GM18951 (cell line): ENCODE results near the gene MAP1LC3C.

Experiments used
- POLR2A ChIP-seq: IDR thresholded peaks from 4 replicates; pipeline ENCODE4 v1.6.1; 2011; ENCODE audit warnings: mild to moderate bottlenecking; ENCODE audit not compliant: insufficient read length, insufficient read depth; ENCODE audit errors: extremely low read depth
- in situ Hi-C: fragments of 300-500 bp; cut with MboI; formaldehyde crosslinking; loops from one replicate; pipeline ENCODE4 v1.12.0; 2022; ENCODE audit warnings: low sequenced_read_pairs, mixed read lengths, inconsistent platforms; ENCODE audit not compliant: unreplicated experiment

Gene MAP1LC3C

GRCh38 chr1:241999026-241999425, at the start of gene MAP1LC3C:
Gene MAP1LC3C, minus strand, starts transcription at chr1:241999098. Its CDS starts 90 bp downstream, at chr1:241999008.
- no peak for TF ChIP-seq POLR2A
- in situ Hi-C loops = no loop called here

- in situ Hi-C loops = no loop called here
- no peak for TF ChIP-seq POLR2A
These were observed 44.3 kb upstream of the MAP1LC3C start for GRCh38 chr1:242043165-242043564.

GRCh38 chr1:242034392-242034791, 35.5 kb upstream of the MAP1LC3C start:
- in situ Hi-C loops = no loop called here
- no peak for TF ChIP-seq POLR2A

- no peak for TF ChIP-seq POLR2A
- in situ Hi-C loops = no loop called here
These were observed 34.5 kb upstream of the MAP1LC3C start for GRCh38 chr1:242033447-242033846.

GRCh38 chr1:242030071-242030470, 31.2 kb upstream of the MAP1LC3C start:
- no peak for TF ChIP-seq POLR2A
- in situ Hi-C loops = no loop called here

GRCh38 chr1:242025681-242026080, 26.8 kb upstream of the MAP1LC3C start:
- in situ Hi-C loops = no loop called here
- no peak for TF ChIP-seq POLR2A

- in situ Hi-C loops = loop anchor here (25.0 kb wide), 1 partner anchor 412 kb away; no protein-coding TSS in a partner anchor
- no peak for TF ChIP-seq POLR2A
These were observed 24.9 kb upstream of the MAP1LC3C start for GRCh38 chr1:242023805-242024204.

- in situ Hi-C loops = loop anchor here (25.0 kb wide), 1 partner anchor 407 kb away; no protein-coding TSS in a partner anchor
- TF ChIP-seq POLR2A = no peak
These were observed 20.1 kb upstream of the MAP1LC3C start for GRCh38 chr1:242019018-242019417.

GRCh38 chr1:242017580-242018233, 18.8 kb upstream of the MAP1LC3C start:
- TF ChIP-seq POLR2A = no peak
- in situ Hi-C loops = loop anchor here (25.0 kb wide), 1 partner anchor 405 kb away; no protein-coding TSS in a partner anchor

- in situ Hi-C loops = loop anchor here (25.0 kb wide), 1 partner anchor 404 kb away; no protein-coding TSS in a partner anchor
- no peak for TF ChIP-seq POLR2A
These were observed 17.6 kb upstream of the MAP1LC3C start for GRCh38 chr1:242016479-242016878.

GRCh38 chr1:242011894-242012660, 13.2 kb upstream of the MAP1LC3C start:
- no peak for TF ChIP-seq POLR2A
- in situ Hi-C loops = loop anchor here (25.0 kb wide), 1 partner anchor 400 kb away; no protein-coding TSS in a partner anchor

GRCh38 chr1:242008826-242009495, 10.1 kb upstream of the MAP1LC3C start:
- TF ChIP-seq POLR2A = no peak
- in situ Hi-C loops = loop anchor here (25.0 kb wide), 1 partner anchor 397 kb away; no protein-coding TSS in a partner anchor

- TF ChIP-seq POLR2A = no peak
- in situ Hi-C loops = loop anchor here (25.0 kb wide), 1 partner anchor 395 kb away; no protein-coding TSS in a partner anchor
These were observed 8.1 kb upstream of the MAP1LC3C start for GRCh38 chr1:242006976-242007375.
